ENCODE data around the gene NAV1.

DNA sequence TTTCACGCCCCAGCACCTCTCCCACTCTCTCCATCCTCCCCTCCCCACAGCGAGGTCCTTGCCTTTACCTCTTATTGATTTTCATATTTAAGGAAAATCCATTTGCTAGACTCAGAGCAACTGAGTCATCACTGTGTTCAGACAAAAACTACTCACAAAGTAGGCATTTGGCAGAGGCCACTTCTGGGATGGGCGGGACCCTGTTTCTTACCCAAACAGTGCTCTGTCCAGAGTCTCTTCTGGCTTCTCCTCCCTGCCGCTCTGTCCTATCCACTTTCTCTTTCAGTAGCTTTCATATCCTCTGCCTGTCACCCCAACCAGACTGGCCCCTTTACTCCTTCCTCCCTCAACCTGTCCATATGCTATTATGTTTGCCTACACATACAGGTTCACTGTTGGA is 2.4 kb upstream of the NAV1 start:
- TF ChIP-seq CTCF (conservative IDR thresholded peaks at IDR 0.05; ENCODE audit: low read depth in 2 of 2) (no peak), EZH2 (IDR thresholded peaks at IDR 0.05; ENCODE audit: low read depth, unreplicated experiment) (no peak), EZH2phosphoT487 (IDR thresholded peaks at IDR 0.05; ENCODE audit: unreplicated experiment) (no peak), CREB1 (CRISPR knock-in tag; IDR thresholded peaks at IDR 0.05; ENCODE audit: low read depth) (no peak), REST (IDR thresholded peaks at IDR 0.05; ENCODE audit: unreplicated experiment) (no peak), ZNF331 (CRISPR knock-in tag; IDR thresholded peaks at IDR 0.05; ENCODE audit: low read depth) (no peak), POLR2AphosphoS5 (IDR thresholded peaks at IDR 0.05; ENCODE audit: low read depth) (no peak), JUNB (IDR thresholded peaks at IDR 0.05; ENCODE audit: unreplicated experiment) (no peak), NANOG (IDR thresholded peaks at IDR 0.05; ENCODE audit: borderline replicate concordance) (no peak), ZNF462 (CRISPR knock-in tag; IDR thresholded peaks at IDR 0.05) (no peak), ETS1 (IDR thresholded peaks at IDR 0.05) (no peak)
